ENCODE measurements around the gene KIT. TPM values are rescaled to one million over a fixed set of nuclear protein-coding genes. Genes with fewer than 3 reads are reported as not detected.

The KIT gene
- total and polyA plus RNA-seq, 10 of the 15 experiments (the other 5 are each of a cell fraction or from before 2014, with no cell fraction given): 0.01 to 0.03 TPM; not detected in 8

- WGBS (ENCODE audit: insufficient coverage, insufficient replicate concordance, low lambda C conversion rate, missing lambda C conversion rate): 51% methylated on average over 12 of the region's 12 CpGs
- Histone ChIP-seq H3K27me3 (replicated peaks in 1 of 2; ENCODE audit: control insufficient read depth in 2 of 2, insufficient read depth in 2 of 2, low read length in 1 of 2) (no peaks in the 10 kb centered on the region), H3K36me3 (ENCODE audit: control insufficient read depth in 2 of 2, insufficient read depth in 2 of 2, low read length in 1 of 2) (no peaks in the 10 kb centered on the region), H2AFZ (ENCODE audit: control insufficient read depth, low read depth, low read length) (no peak overlapping the region), H4K20me1 (ENCODE audit: control insufficient read depth, insufficient read depth) (no peaks in the 10 kb centered on the region), H3K4me2 (ENCODE audit: control insufficient read depth, insufficient read depth) (no peak overlapping the region), H3K79me2 (ENCODE audit: control insufficient read depth, insufficient read depth, low read length) (no peaks in the 10 kb centered on the region), H3K27ac (ENCODE audit: control insufficient read depth, insufficient read depth) (no peak overlapping the region), H3K9me3 (replicated peaks; ENCODE audit: control insufficient read depth, insufficient read depth, low read length) (no peaks in the 10 kb centered on the region), H3K4me3 (no peak overlapping the region), H3K4me1 (ENCODE audit: control insufficient read depth, insufficient read depth, low read length) (no peaks in the 10 kb centered on the region), H3K9ac (ENCODE audit: control insufficient read depth, insufficient read depth, low read length) (no peak overlapping the region)
- DNase-seq (ENCODE audit: low read depth, low spot score): no peak
- RAD21 ChIA-PET (ENCODE audit: unreplicated experiment): no interaction called here
- POLR2A ChIA-PET: no interaction called here
- BruUV-seq (replicated peaks): no TSS peak
- FAIRE-seq: no peak
- CTCF ChIA-PET: no interaction called here
- in situ Hi-C loops (cut with MboI): no loop called here
- intact Hi-C loops (cut with micrococcal nuclease; ENCODE audit: unreplicated experiment): no loop called here
- TF ChIP-seq, protein P1, sequence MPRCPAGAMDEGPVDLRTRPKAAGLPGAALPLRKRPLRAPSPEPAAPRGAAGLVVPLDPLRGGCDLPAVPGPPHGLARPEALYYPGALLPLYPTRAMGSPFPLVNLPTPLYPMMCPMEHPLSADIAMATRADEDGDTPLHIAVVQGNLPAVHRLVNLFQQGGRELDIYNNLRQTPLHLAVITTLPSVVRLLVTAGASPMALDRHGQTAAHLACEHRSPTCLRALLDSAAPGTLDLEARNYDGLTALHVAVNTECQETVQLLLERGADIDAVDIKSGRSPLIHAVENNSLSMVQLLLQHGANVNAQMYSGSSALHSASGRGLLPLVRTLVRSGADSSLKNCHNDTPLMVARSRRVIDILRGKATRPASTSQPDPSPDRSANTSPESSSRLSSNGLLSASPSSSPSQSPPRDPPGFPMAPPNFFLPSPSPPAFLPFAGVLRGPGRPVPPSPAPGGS (IDR thresholded peaks at IDR 0.05; ENCODE audit: borderline replicate concordance, insufficient read depth, low read depth, low read length, poor library complexity, severe bottlenecking): no peak
- TF ChIP-seq, protein P2, sequence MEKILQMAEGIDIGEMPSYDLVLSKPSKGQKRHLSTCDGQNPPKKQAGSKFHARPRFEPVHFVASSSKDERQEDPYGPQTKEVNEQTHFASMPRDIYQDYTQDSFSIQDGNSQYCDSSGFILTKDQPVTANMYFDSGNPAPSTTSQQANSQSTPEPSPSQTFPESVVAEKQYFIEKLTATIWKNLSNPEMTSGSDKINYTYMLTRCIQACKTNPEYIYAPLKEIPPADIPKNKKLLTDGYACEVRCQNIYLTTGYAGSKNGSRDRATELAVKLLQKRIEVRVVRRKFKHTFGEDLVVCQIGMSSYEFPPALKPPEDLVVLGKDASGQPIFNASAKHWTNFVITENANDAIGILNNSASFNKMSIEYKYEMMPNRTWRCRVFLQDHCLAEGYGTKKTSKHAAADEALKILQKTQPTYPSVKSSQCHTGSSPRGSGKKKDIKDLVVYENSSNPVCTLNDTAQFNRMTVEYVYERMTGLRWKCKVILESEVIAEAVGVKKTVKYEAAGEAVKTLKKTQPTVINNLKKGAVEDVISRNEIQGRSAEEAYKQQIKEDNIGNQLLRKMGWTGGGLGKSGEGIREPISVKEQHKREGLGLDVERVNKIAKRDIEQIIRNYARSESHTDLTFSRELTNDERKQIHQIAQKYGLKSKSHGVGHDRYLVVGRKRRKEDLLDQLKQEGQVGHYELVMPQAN (conservative IDR thresholded peaks at IDR 0.05): no peak
- TF ChIP-seq HDAC2 (IDR thresholded peaks at IDR 0.05) (no peak), CTCF (IDR thresholded peaks at IDR 0.05 in 2 of 3, conservative IDR thresholded peaks at IDR 0.05 in 1 of 3; ENCODE audit: control insufficient read depth in 2 of 3, extremely low read depth in 1 of 3, insufficient read depth in 1 of 3, low read depth in 3 of 3, low read length in 3 of 3) (no peak), ZNF217 (IDR thresholded peaks at IDR 0.05) (no peak)
- no peak for ATAC-seq
- SMC1A ChIA-PET (ENCODE audit: uncharacterized antibody, unreplicated experiment): no interaction called here
Observed at GRCh38 chr4:54695337-54695736, 37.6 kb downstream of the KIT start.

Data from GM12878 (cell line).